Ectodermal cell (in vitro differentiated cells): ENCODE results near the gene PLAA. TPM values are rescaled to one million over a fixed set of nuclear protein-coding genes. Genes with fewer than 3 reads are reported as not detected.

ENCODE experiments used
- H3K27ac ChIP-seq: 2 replicates; pipeline ENCODE4 v1.7.0; 2013; ENCODE audit warnings: mild to moderate bottlenecking, low read depth, low read length; ENCODE audit not compliant: insufficient read depth, poor library complexity, severe bottlenecking
- H3K27me3 ChIP-seq: 2 replicates; pipeline ENCODE4 v1.7.0; 2013; ENCODE audit warnings: mild to moderate bottlenecking, low read length; ENCODE audit not compliant: insufficient read depth, control insufficient read depth, poor library complexity, severe bottlenecking
- H3K36me3 ChIP-seq: one replicate; pipeline ENCODE4 v1.7.0; 2013; ENCODE audit warnings: low read length; ENCODE audit not compliant: control insufficient read depth, insufficient read depth
- H3K4me1 ChIP-seq: one replicate; pipeline ENCODE4 v1.7.0; 2013; ENCODE audit warnings: low read length; ENCODE audit not compliant: control insufficient read depth, insufficient read depth
- H3K4me3 ChIP-seq: 2 replicates; pipeline ENCODE4 v1.7.0; 2013; ENCODE audit warnings: low read depth, low read length, control low read depth; ENCODE audit not compliant: insufficient read depth
- H3K9me3 ChIP-seq: 2 replicates; pipeline ENCODE4 v1.7.0; 2013; ENCODE audit warnings: mild to moderate bottlenecking, low read length, moderate library complexity; ENCODE audit not compliant: control insufficient read depth
- WGBS, 2 experiments: methylation state at CpG; one replicate each; pipeline ENCODE4 v1.1.7; 2013; ENCODE audit warnings: missing lambda C conversion rate in 2 of 2; 5-methylcytosine and 5-hydroxymethylcytosine counted together
- polyA plus RNA-seq, 4 experiments: library from polyadenylated mRNA; stranded (reverse); fragments of 50-300 nt; gene quantifications; one replicate each; pipeline ENCODE4 v1.2.3, GENCODE V29; 2013

The PLAA gene
- polyA plus RNA-seq (2013, experiment 1 of 4): 44.5 TPM
- 46.7 TPM for polyA plus RNA-seq (2013, experiment 2 of 4)
- 31.9 TPM for polyA plus RNA-seq (2013, experiment 3 of 4)
- polyA plus RNA-seq (2013, experiment 4 of 4): 33.9 TPM

DNA sequence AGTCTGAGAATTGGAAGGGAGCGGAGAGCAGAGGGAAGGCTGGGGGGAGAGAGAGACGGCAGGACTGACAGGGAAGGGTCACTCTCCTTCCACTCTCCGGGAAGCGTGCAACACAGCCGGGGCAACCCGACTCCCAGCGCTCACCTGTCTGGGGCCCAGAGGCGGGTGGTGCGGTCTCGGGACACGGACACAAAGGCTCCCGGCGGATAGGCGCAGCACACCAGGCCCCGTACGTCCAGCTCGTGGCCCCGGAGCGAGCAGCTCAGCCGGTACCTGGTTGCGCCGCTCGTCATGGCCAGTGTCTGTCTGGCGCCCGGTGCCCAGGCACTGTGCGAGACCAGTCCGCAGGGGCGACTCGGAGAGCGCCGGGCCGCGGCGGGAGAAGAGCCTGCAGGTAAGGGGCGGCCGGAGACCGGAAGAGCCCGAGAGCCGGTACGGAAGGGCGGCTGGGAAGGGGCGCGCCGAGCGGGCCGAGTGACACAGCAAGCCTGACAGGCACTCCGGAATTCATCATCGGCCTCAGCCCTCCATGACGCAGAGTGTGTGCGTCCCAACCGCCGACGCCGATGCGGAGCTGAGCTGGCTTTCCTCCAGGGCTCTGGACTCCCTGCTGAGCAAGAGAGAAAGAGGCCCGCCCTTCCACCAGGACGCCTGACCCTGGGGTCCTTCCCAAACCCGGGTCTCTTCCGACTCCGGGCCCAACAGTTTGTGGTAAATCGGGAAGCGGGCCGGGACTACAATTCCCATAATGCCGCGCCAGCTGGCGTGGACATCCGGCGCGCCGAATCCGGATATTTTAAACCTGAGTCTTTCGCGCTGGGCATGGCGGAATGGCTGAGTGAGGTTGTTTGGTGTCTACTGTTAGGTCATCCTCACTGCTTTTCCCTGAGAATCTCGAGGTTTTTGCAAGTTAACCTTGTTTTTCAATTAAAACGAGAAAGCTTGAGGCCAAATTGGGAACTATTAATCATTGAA lies at the start of gene PLAA:
Gene PLAA (minus strand): TSS at position 490 of the 975 bp plus-strand sequence. CDS start 197 bp downstream, at position 293.
- Histone ChIP-seq H3K4me3 (peak within 1 kb of the TSS; percentile 94), H3K27me3 (no peaks in the 10 kb centered on the region), H3K36me3 (peaks cover 2% of the 10 kb centered on the region), H3K27ac (peak within 1 kb of the TSS; percentile 95), H3K9me3 (no peaks in the 10 kb centered on the region), H3K4me1 (peaks cover 6% of the 10 kb centered on the region)
- 0% methylated on average over 76 of the region's 76 CpGs for WGBS, 2 experiments

DNA sequence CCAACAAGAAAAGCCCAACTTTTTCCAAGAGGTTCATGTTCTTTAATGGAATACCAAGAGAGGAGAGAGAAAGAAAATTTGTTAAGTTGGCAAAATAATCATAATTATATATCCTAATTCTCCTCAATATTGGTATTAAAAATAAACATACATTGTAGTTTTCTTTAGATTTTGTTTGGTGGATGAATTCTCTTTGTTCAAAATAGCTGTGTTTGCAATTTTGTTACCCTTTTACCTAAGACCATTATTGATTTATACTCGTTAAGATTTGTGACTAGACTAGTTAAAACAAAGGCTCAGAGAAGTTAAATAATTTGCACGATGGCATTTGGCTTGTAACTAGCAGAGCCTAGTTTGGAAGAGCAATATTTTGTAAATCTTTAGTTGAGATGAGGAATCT lies 48.8 kb upstream of the PLAA start:
- 83 to 100% methylated on average over 2 of the region's 2 CpGs for WGBS, 2 experiments
- Histone ChIP-seq H3K36me3 (no peaks in the 10 kb centered on the region), H3K9me3 (no peaks in the 10 kb centered on the region), H3K27ac (no peak overlapping the region), H3K27me3 (no peaks in the 10 kb centered on the region), H3K4me1 (no peaks in the 10 kb centered on the region), H3K4me3 (no peak overlapping the region)

GRCh38 chr9:26983340-26983739 lies 36.3 kb upstream of the PLAA start:
- H3K4me1 ChIP-seq: no peaks in the 10 kb centered on the region
- no peaks in the 10 kb centered on the region for H3K36me3 ChIP-seq
- H3K4me3 ChIP-seq: no peak overlapping the region
- no peaks in the 10 kb centered on the region for H3K27me3 ChIP-seq
- WGBS, 2 experiments: 93% methylated on average over 1 of the region's 1 CpG
- H3K27ac ChIP-seq: no peak overlapping the region
- H3K9me3 ChIP-seq: no peaks in the 10 kb centered on the region

GRCh38 chr9:26975728-26976707 lies 29.0 kb upstream of the PLAA start:
- Histone ChIP-seq H3K27ac (peak overlapping the region; percentile 50), H3K9me3 (no peaks in the 10 kb centered on the region), H3K4me1 (no peaks in the 10 kb centered on the region), H3K36me3 (peaks cover 11% of the 10 kb centered on the region), H3K27me3 (no peaks in the 10 kb centered on the region), H3K4me3 (no peak overlapping the region)
- 92 to 94% methylated on average over 18 of the region's 18 CpGs for WGBS, 2 experiments

DNA sequence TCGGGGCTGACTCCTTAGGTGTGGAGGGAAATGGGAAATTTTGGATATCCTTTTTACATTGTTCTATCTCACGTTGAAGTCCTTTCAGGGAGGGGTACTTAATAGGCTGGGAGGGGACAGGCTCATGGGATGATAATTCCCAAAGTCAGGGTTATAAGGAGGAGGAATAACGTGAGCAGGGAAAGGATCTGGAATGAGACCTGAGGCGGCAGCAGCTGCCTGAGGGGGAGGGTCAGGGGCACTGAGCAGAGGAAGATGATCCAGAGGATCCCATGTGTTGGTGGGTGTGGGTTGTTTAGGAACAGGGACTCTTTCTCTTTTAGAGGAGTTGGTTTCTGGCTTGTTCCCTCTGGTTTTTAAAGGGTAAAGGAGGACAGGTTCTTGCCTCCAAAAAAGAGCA lies 27.9 kb upstream of the PLAA start:
- H3K4me3 ChIP-seq: no peak overlapping the region

GRCh38 chr9:26973989-26974388 lies 26.9 kb upstream of the PLAA start:
- WGBS, 2 experiments: 89 to 95% methylated on average over 4 to 5 of the region's 5 CpGs
- Histone ChIP-seq H3K36me3 (peaks cover 11% of the 10 kb centered on the region), H3K4me3 (no peak overlapping the region), H3K9me3 (no peaks in the 10 kb centered on the region), H3K27ac (no peak overlapping the region), H3K27me3 (no peaks in the 10 kb centered on the region), H3K4me1 (no peaks in the 10 kb centered on the region)

More for the DNA sequence above, 27.9 kb upstream of the PLAA start:
- Histone ChIP-seq H3K27me3 (no peaks in the 10 kb centered on the region), H3K4me1 (no peaks in the 10 kb centered on the region), H3K9me3 (no peaks in the 10 kb centered on the region), H3K27ac (no peak overlapping the region), H3K36me3 (peaks cover 11% of the 10 kb centered on the region)
- 84 to 85% methylated on average over 4 of the region's 4 CpGs for WGBS, 2 experiments

- Histone ChIP-seq H3K36me3 (peaks cover 11% of the 10 kb centered on the region), H3K4me3 (no peak overlapping the region), H3K27ac (no peak overlapping the region), H3K27me3 (no peaks in the 10 kb centered on the region), H3K4me1 (no peaks in the 10 kb centered on the region), H3K9me3 (no peaks in the 10 kb centered on the region)
- 97 to 100% methylated on average over 1 of the region's 1 CpG for WGBS, 2 experiments
Observed at GRCh38 chr9:26971721-26972120, 24.7 kb upstream of the PLAA start.

GRCh38 chr9:26956860-26957233 lies 9.8 kb upstream of the PLAA start:
- H3K27me3 ChIP-seq: no peaks in the 10 kb centered on the region
- peak overlapping the region; percentile 96 for H3K27ac ChIP-seq
- H3K9me3 ChIP-seq: no peaks in the 10 kb centered on the region
- H3K36me3 ChIP-seq: no peaks in the 10 kb centered on the region
- 71 to 83% methylated on average over 5 to 6 of the region's 6 CpGs for WGBS, 2 experiments
- H3K4me1 ChIP-seq: peaks cover 16% of the 10 kb centered on the region
- H3K4me3 ChIP-seq: peak overlapping the region; percentile 61

GRCh38 chr9:26955921-26956859 lies 9.1 kb upstream of the PLAA start, which contains the start of gene IFT74:
Gene IFT74, plus strand, starts transcription at chr9:26956412. Its CDS starts 5,556 bp downstream, at chr9:26961968.
- no peaks in the 10 kb centered on the region for H3K27me3 ChIP-seq
- H3K9me3 ChIP-seq: no peaks in the 10 kb centered on the region
- 6 to 7% methylated on average over 53 of the region's 53 CpGs for WGBS, 2 experiments
- peak within 1 kb of the TSS; percentile 61 for H3K4me3 ChIP-seq
- H3K27ac ChIP-seq: peak within 1 kb of the TSS; percentile 96
- peaks cover 16% of the 10 kb centered on the region for H3K4me1 ChIP-seq
- no peaks in the 10 kb centered on the region for H3K36me3 ChIP-seq
